Mesendoderm (in vitro differentiated cells): Measurements from ENCODE around the gene SIGLEC12. TPM values are rescaled to one million over a fixed set of nuclear protein-coding genes. Genes with fewer than 3 reads are reported as not detected.

ENCODE experiments used
- DNase-seq: peaks from one replicate; pipeline ENCODE4 v3.0.0; 2013
- H2AK5ac ChIP-seq: 2 replicates; pipeline ENCODE4 v1.6.1; 2013; ENCODE audit warnings: low read length, inconsistent platforms
- H2BK120ac ChIP-seq: 2 replicates; pipeline ENCODE4 v1.6.1; 2013; ENCODE audit warnings: low read depth, mild to moderate bottlenecking, low read length, moderate library complexity, mixed read lengths
- H2BK15ac ChIP-seq: replicated peaks from 2 replicates; pipeline ENCODE4 v1.6.1; 2013; ENCODE audit warnings: low read depth, mild to moderate bottlenecking, moderate library complexity
- H2BK5ac ChIP-seq: 2 replicates; pipeline ENCODE4 v1.6.1; 2013; ENCODE audit warnings: low read length, inconsistent platforms
- H3K18ac ChIP-seq: 2 replicates; pipeline ENCODE4 v1.6.1; 2013; ENCODE audit warnings: mild to moderate bottlenecking, low read length, mixed read lengths
- H3K23ac ChIP-seq: one replicate; pipeline ENCODE4 v1.6.1; 2013; ENCODE audit warnings: low read length
- H3K27ac ChIP-seq: 2 replicates; pipeline ENCODE4 v1.5.1; 2013; ENCODE audit warnings: low read depth, mild to moderate bottlenecking, inconsistent platforms, low read length, moderate library complexity
- H3K27me3 ChIP-seq: 2 replicates; pipeline ENCODE4 v1.6.1; 2013; ENCODE audit warnings: low read length, control low read depth, mild to moderate bottlenecking, inconsistent platforms; ENCODE audit not compliant: insufficient read depth, poor library complexity
- H3K36me3 ChIP-seq: 2 replicates; pipeline ENCODE4 v1.6.1; 2013; ENCODE audit warnings: low read length, inconsistent platforms; ENCODE audit not compliant: control insufficient read depth, insufficient read depth
- H3K4ac ChIP-seq: one replicate; pipeline ENCODE4 v1.6.1; 2013; ENCODE audit warnings: low read depth, mild to moderate bottlenecking, low read length, moderate library complexity
- H3K4me1 ChIP-seq: 2 replicates; pipeline ENCODE4 v1.6.1; 2013; ENCODE audit warnings: low read depth, low read length, inconsistent platforms; ENCODE audit not compliant: control insufficient read depth
- H3K4me2 ChIP-seq: 2 replicates; pipeline ENCODE4 v1.6.1; 2013; ENCODE audit warnings: low read length
- H3K4me3 ChIP-seq: 2 replicates; pipeline ENCODE4 v1.5.1; 2013; ENCODE audit warnings: mild to moderate bottlenecking, low read length
- H3K56ac ChIP-seq: one replicate; pipeline ENCODE4 v1.6.1; 2013; ENCODE audit warnings: low read length
- H3K79me1 ChIP-seq: 2 replicates; pipeline ENCODE4 v1.6.1; 2013; ENCODE audit warnings: low read length, inconsistent platforms
- H3K79me2 ChIP-seq: 2 replicates; pipeline ENCODE4 v1.6.1; 2013; ENCODE audit warnings: mild to moderate bottlenecking, low read length; ENCODE audit not compliant: control insufficient read depth, insufficient read depth
- H3K9ac ChIP-seq: 2 replicates; pipeline ENCODE4 v1.6.1; 2013; ENCODE audit warnings: low read length, inconsistent platforms
- H4K5ac ChIP-seq: one replicate; pipeline ENCODE4 v1.6.1; 2013; ENCODE audit warnings: low read length
- H4K8ac ChIP-seq: one replicate; pipeline ENCODE4 v1.6.1; 2013; ENCODE audit warnings: low read depth, mild to moderate bottlenecking, control low read depth, low read length, moderate library complexity
- WGBS: extraction: QIAGEN DNeasy Blood & Tissue Kit; methylation state at CpG from one replicate; pipeline ENCODE4 v1.1.7; 2013; ENCODE audit warnings: low lambda C conversion rate, missing lambda C conversion rate; ENCODE audit not compliant: insufficient coverage; ENCODE audit errors: extremely low coverage; 5-methylcytosine and 5-hydroxymethylcytosine counted together
- polyA plus RNA-seq, 2 experiments: library from polyadenylated mRNA; stranded (reverse); fragments of 200-250 nt; gene quantifications; one replicate each; pipeline ENCODE4 v1.2.3, GENCODE V29; 2013

The SIGLEC12 gene
- not detected for polyA plus RNA-seq (2013, experiment 1 of 2)
- not detected for polyA plus RNA-seq (2013, experiment 2 of 2)

GRCh38 chr19:51501594-51502263, at the start of gene SIGLEC12:
Gene SIGLEC12, minus strand, starts transcription at chr19:51501800. Its CDS starts 67 bp downstream, at chr19:51501733.
- DNase-seq = no peak
- Histone ChIP-seq H2AK5ac (no peak within 1 kb of the TSS), H3K4ac (no peak within 1 kb of the TSS), H3K79me2 (no peaks in the 10 kb centered on the region), H3K27me3 (no peaks in the 10 kb centered on the region), H3K4me2 (no peak within 1 kb of the TSS), H2BK15ac (no peak within 1 kb of the TSS), H3K18ac (no peak within 1 kb of the TSS), H2BK120ac (no peak within 1 kb of the TSS), H3K36me3 (no peaks in the 10 kb centered on the region), H3K4me1 (no peaks in the 10 kb centered on the region), H3K79me1 (no peaks in the 10 kb centered on the region), H3K4me3 (no peak within 1 kb of the TSS), H3K56ac (no peak within 1 kb of the TSS), H3K27ac (no peak within 1 kb of the TSS), H2BK5ac (no peak within 1 kb of the TSS), H3K23ac (no peak within 1 kb of the TSS), H4K5ac (no peak within 1 kb of the TSS), H4K8ac (no peak within 1 kb of the TSS), H3K9ac (no peak within 1 kb of the TSS)
- no CpG with 5 or more reads among the region's 12 CpGs for WGBS

DNA sequence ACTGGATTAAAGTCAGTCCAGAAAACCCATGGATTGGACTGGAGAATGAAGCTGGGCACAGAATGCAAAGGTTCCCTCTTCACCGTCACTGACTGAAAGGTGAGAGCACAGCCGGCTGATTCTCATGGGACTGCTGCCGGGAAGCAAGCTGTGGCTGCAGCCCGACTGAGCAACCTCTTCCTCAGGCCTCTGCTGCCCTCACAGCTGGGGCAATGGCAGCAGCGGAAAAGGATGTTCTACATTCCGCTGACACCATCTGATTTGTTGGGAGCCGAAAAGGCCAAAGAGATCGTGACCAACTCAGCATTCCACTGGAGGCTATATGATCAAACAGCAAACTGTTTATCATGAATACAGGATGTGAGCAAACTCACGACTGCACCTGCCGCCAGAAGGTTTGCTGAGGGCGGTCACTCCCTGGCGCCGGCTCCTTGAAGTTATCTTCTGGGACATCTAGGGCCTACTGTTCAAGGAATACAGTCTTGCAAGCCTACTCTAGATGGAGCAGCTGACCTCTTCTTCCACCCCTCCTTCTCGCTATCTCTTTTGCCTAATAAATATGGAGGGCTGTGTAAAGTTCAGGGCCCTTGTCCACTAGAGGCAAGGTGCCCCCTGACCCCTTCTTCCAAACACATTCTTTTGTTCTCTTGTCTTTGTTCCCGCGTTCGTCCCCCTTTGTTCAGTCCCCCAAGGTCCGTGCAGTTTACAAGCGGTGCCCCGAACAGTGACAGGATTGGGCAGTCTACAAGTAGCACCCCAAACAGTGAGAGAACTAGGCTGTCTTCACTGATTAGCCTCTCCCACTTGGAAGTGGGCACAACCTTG, 49.5 kb upstream of the SIGLEC12 start:
- no peak overlapping the region for H2AK5ac ChIP-seq
- H3K4me3 ChIP-seq = no peak overlapping the region
- no peak overlapping the region for H3K56ac ChIP-seq
- no peaks in the 10 kb centered on the region for H3K27me3 ChIP-seq
- no peak overlapping the region for H2BK15ac ChIP-seq
- H4K8ac ChIP-seq = no peak overlapping the region
- H3K79me2 ChIP-seq = no peaks in the 10 kb centered on the region
- H3K18ac ChIP-seq = no peak overlapping the region
- H3K36me3 ChIP-seq = no peaks in the 10 kb centered on the region
- no peak overlapping the region for H3K23ac ChIP-seq
- H4K5ac ChIP-seq = no peak overlapping the region
- no peak overlapping the region for H3K4me2 ChIP-seq
- DNase-seq = no peak
- H3K9ac ChIP-seq = no peak overlapping the region
- no peak overlapping the region for H2BK120ac ChIP-seq
- WGBS = no CpG with 5 or more reads among the region's 20 CpGs
- H3K79me1 ChIP-seq = no peaks in the 10 kb centered on the region
- H3K4me1 ChIP-seq = no peaks in the 10 kb centered on the region
- H3K4ac ChIP-seq = no peak overlapping the region
- H3K27ac ChIP-seq = no peak overlapping the region
- no peak overlapping the region for H2BK5ac ChIP-seq

- Histone ChIP-seq H3K27me3 (no peaks in the 10 kb centered on the region), H2BK120ac (no peak overlapping the region), H3K9ac (no peak overlapping the region), H3K4ac (no peak overlapping the region), H4K5ac (no peak overlapping the region), H3K18ac (no peak overlapping the region), H3K4me3 (no peak overlapping the region), H2AK5ac (no peak overlapping the region), H2BK5ac (no peak overlapping the region), H3K79me2 (no peaks in the 10 kb centered on the region), H3K27ac (no peak overlapping the region), H3K79me1 (no peaks in the 10 kb centered on the region), H3K4me1 (no peaks in the 10 kb centered on the region), H3K36me3 (no peaks in the 10 kb centered on the region), H4K8ac (no peak overlapping the region), H3K23ac (no peak overlapping the region), H3K4me2 (no peak overlapping the region), H2BK15ac (no peak overlapping the region), H3K56ac (no peak overlapping the region)
- WGBS = no CpG with 5 or more reads among the region's 8 CpGs
- DNase-seq = no peak
Observed at GRCh38 chr19:51549533-51550324, 48.1 kb upstream of the SIGLEC12 start.

GRCh38 chr19:51548891-51549305, 47.3 kb upstream of the SIGLEC12 start:
- Histone ChIP-seq H3K4me2 (no peak overlapping the region), H3K79me2 (no peaks in the 10 kb centered on the region), H3K56ac (no peak overlapping the region), H4K8ac (no peak overlapping the region), H3K18ac (no peak overlapping the region), H3K27ac (no peak overlapping the region), H2BK5ac (no peak overlapping the region), H3K4me1 (no peaks in the 10 kb centered on the region), H3K4me3 (no peak overlapping the region), H2BK120ac (no peak overlapping the region), H4K5ac (no peak overlapping the region), H3K23ac (no peak overlapping the region), H2AK5ac (no peak overlapping the region), H3K79me1 (no peaks in the 10 kb centered on the region), H3K4ac (no peak overlapping the region), H3K36me3 (no peaks in the 10 kb centered on the region), H3K9ac (no peak overlapping the region), H2BK15ac (no peak overlapping the region), H3K27me3 (no peaks in the 10 kb centered on the region)
- WGBS = no CpG with 5 or more reads among the region's 4 CpGs
- DNase-seq = no peak

DNA sequence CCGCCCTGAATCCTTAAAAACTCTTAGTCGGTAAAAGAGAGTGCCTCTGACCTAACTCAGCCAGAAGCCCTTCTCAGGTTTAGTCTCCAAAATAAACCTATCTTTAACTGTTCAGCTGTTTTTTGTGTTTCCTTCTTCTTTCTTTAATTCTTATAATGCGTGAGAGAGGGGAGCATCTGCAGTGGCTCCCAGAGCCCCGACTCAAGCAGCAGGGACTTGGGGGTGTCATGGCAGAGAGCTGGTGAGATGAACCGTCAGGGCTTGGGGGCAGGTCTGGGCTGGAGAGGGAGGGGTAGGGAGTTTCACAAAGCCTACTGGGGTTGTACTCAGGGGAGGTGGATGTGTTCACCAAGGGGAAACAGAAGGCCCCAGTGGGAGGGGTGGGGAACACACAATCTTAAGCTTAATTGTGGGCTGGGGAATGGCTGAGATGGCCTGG, 46.6 kb upstream of the SIGLEC12 start:
- WGBS = no CpG with 5 or more reads among the region's 5 CpGs
- H3K27ac ChIP-seq = no peak overlapping the region

More for the DNA sequence above, 46.6 kb upstream of the SIGLEC12 start:
- Histone ChIP-seq H3K18ac (no peak overlapping the region), H2AK5ac (no peak overlapping the region), H2BK5ac (no peak overlapping the region), H3K79me2 (no peaks in the 10 kb centered on the region), H3K4me3 (no peak overlapping the region), H3K79me1 (no peaks in the 10 kb centered on the region), H3K23ac (no peak overlapping the region), H4K5ac (no peak overlapping the region), H3K4me1 (no peaks in the 10 kb centered on the region), H3K27me3 (no peaks in the 10 kb centered on the region), H3K36me3 (no peaks in the 10 kb centered on the region), H3K9ac (no peak overlapping the region), H2BK15ac (no peak overlapping the region), H3K4ac (no peak overlapping the region), H3K4me2 (no peak overlapping the region), H4K8ac (no peak overlapping the region), H3K56ac (no peak overlapping the region), H2BK120ac (no peak overlapping the region)
- no peak for DNase-seq
